GM12864 (cell line): ENCODE results near the gene SLC41A3.

ENCODE experiments used
- DNase-seq: peaks from one replicate; pipeline ENCODE4 v3.0.0-alpha.2; 2011; ENCODE audit warnings: low read depth
- H3K4me3 ChIP-seq: 2 replicates; pipeline ENCODE4 v1.5.1; 2011; ENCODE audit warnings: mild to moderate bottlenecking, low read depth, low read length, control low read depth
- CTCF ChIP-seq: IDR thresholded peaks from 2 replicates; pipeline ENCODE4 v1.5.1; 2011; ENCODE audit warnings: low read depth, mild to moderate bottlenecking, moderate library complexity, low read length, control low read depth, inconsistent platforms; ENCODE audit errors: missing control alignments

SLC41A3 gene

GRCh38 chr3:126015075-126015474 lies 68.8 kb downstream of the SLC41A3 start:
- no peak for TF ChIP-seq CTCF

GRCh38 chr3:126014252-126014651 lies 69.7 kb downstream of the SLC41A3 start:
- H3K4me3 ChIP-seq = no peak overlapping the region
- no peak for TF ChIP-seq CTCF
- no peak for DNase-seq

More at GRCh38 chr3:126015075-126015474, 68.8 kb downstream of the SLC41A3 start:
- DNase-seq = no peak
- H3K4me3 ChIP-seq = no peak overlapping the region

GRCh38 chr3:126013751-126014156 lies 70.2 kb downstream of the SLC41A3 start:
- no peak overlapping the region for H3K4me3 ChIP-seq
- no peak for DNase-seq
- TF ChIP-seq CTCF = no peak

GRCh38 chr3:126009181-126009580 lies 74.7 kb downstream of the SLC41A3 start:
- DNase-seq = no peak

GRCh38 chr3:126008219-126008618 lies 75.7 kb downstream of the SLC41A3 start:
- no peak overlapping the region for H3K4me3 ChIP-seq
- DNase-seq = no peak
- no peak for TF ChIP-seq CTCF

More at GRCh38 chr3:126009181-126009580, 74.7 kb downstream of the SLC41A3 start:
- TF ChIP-seq CTCF = no peak
- H3K4me3 ChIP-seq = no peak overlapping the region

GRCh38 chr3:126005951-126006350 lies 78.0 kb downstream of the SLC41A3 start:
- no peak for TF ChIP-seq CTCF
- H3K4me3 ChIP-seq = no peak overlapping the region
- DNase-seq = no peak

GRCh38 chr3:126004692-126005091 lies 79.2 kb downstream of the SLC41A3 start:
- H3K4me3 ChIP-seq = no peak overlapping the region
- no peak for TF ChIP-seq CTCF
- no peak for DNase-seq
